ENCODE measurements around the gene MNAT1.

DNA sequence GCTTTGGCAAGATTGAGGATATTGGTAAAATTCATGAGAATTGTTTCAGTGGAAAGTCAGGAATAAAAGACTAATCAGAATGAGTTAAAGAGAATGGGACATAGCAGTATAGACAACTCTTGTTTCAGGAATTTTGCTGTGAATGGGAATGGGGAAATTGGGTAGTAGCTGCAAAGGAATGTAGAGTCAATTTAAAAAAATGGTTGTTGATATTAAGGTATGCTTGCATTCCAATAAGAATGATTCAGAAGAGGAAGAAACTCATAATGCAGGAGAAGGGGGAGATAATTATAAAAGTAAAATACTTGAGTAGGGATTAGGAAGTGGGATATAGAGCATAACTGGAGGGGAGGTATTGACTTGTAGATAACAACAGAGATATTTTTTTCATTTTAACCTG is 40.7 kb downstream of the MNAT1 start:
- TF ChIP-seq, protein P1, sequence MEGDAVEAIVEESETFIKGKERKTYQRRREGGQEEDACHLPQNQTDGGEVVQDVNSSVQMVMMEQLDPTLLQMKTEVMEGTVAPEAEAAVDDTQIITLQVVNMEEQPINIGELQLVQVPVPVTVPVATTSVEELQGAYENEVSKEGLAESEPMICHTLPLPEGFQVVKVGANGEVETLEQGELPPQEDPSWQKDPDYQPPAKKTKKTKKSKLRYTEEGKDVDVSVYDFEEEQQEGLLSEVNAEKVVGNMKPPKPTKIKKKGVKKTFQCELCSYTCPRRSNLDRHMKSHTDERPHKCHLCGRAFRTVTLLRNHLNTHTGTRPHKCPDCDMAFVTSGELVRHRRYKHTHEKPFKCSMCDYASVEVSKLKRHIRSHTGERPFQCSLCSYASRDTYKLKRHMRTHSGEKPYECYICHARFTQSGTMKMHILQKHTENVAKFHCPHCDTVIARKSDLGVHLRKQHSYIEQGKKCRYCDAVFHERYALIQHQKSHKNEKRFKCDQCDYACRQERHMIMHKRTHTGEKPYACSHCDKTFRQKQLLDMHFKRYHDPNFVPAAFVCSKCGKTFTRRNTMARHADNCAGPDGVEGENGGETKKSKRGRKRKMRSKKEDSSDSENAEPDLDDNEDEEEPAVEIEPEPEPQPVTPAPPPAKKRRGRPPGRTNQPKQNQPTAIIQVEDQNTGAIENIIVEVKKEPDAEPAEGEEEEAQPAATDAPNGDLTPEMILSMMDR (tag by site-specific recombination; IDR thresholded peaks at IDR 0.05), result no peak
- TF ChIP-seq GLI4 (tag by site-specific recombination; IDR thresholded peaks at IDR 0.05) (no peak), ZFHX2 (tag by site-specific recombination; conservative IDR thresholded peaks at IDR 0.05) (no peak), ZNF341 (tag by site-specific recombination; IDR thresholded peaks at IDR 0.05; ENCODE audit: low read depth) (no peak), TCF7L2 (IDR thresholded peaks at IDR 0.05; ENCODE audit: borderline replicate concordance, low read depth, low read length) (no peak), FEZF1 (tag by site-specific recombination; IDR thresholded peaks at IDR 0.05) (no peak), YY2 (tag by site-specific recombination; IDR thresholded peaks at IDR 0.05) (no peak)
- TF ChIP-seq, protein P2, sequence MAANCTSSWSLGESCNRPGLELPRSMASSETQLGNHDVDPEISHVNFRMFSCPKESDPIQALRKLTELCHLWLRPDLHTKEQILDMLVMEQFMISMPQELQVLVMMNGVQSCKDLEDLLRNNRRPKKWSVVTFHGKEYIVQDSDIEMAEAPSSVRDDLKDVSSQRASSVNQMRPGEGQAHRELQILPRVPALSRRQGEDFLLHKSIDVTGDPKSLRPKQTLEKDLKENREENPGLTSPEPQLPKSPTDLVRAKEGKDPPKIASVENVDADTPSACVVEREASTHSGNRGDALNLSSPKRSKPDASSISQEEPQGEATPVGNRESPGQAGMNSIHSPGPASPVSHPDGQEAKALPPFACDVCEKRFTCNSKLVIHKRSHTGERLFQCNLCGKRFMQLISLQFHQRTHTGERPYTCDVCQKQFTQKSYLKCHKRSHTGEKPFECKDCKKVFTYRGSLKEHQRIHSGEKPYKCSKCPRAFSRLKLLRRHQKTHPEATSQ (tag by site-specific recombination; IDR thresholded peaks at IDR 0.05), result no peak
- TF ChIP-seq, protein P3, sequence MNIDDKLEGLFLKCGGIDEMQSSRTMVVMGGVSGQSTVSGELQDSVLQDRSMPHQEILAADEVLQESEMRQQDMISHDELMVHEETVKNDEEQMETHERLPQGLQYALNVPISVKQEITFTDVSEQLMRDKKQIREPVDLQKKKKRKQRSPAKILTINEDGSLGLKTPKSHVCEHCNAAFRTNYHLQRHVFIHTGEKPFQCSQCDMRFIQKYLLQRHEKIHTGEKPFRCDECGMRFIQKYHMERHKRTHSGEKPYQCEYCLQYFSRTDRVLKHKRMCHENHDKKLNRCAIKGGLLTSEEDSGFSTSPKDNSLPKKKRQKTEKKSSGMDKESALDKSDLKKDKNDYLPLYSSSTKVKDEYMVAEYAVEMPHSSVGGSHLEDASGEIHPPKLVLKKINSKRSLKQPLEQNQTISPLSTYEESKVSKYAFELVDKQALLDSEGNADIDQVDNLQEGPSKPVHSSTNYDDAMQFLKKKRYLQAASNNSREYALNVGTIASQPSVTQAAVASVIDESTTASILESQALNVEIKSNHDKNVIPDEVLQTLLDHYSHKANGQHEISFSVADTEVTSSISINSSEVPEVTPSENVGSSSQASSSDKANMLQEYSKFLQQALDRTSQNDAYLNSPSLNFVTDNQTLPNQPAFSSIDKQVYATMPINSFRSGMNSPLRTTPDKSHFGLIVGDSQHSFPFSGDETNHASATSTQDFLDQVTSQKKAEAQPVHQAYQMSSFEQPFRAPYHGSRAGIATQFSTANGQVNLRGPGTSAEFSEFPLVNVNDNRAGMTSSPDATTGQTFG (tag by site-specific recombination; IDR thresholded peaks at IDR 0.05; ENCODE audit: borderline replicate concordance), result no peak

All from HEK293 (cell line).